GM12875 (cell line): ENCODE measurements around the gene WWOX.

ENCODE experiments used
- H3K4me3 ChIP-seq: one replicate; pipeline ENCODE4 v1.5.1; 2011; ENCODE audit warnings: low read depth, low read length, control low read depth
- CTCF ChIP-seq: IDR thresholded peaks from 2 replicates; pipeline ENCODE4 v1.5.1; 2011; ENCODE audit warnings: low read depth, mild to moderate bottlenecking, control low read depth, inconsistent platforms, low read length, moderate library complexity, borderline replicate concordance; ENCODE audit not compliant: insufficient read depth

The WWOX gene

GRCh38 chr16:78437352-78437968 is 338.0 kb downstream of the WWOX start:
- TF ChIP-seq CTCF: peak; percentile 81
- no peak overlapping the region for H3K4me3 ChIP-seq

- H3K4me3 ChIP-seq: no peak overlapping the region
- no peak for TF ChIP-seq CTCF
These were observed 338.8 kb downstream of the WWOX start for GRCh38 chr16:78438219-78438618.

- H3K4me3 ChIP-seq: no peak overlapping the region
- no peak for TF ChIP-seq CTCF
These were observed 339.2 kb downstream of the WWOX start for GRCh38 chr16:78438632-78439031.

- no peak for TF ChIP-seq CTCF
These were observed 340.2 kb downstream of the WWOX start for GRCh38 chr16:78439646-78440045.

GRCh38 chr16:78441298-78441697 is 341.8 kb downstream of the WWOX start:
- TF ChIP-seq CTCF: no peak
- H3K4me3 ChIP-seq: no peak overlapping the region

More at GRCh38 chr16:78439646-78440045, 340.2 kb downstream of the WWOX start:
- H3K4me3 ChIP-seq: no peak overlapping the region

- no peak overlapping the region for H3K4me3 ChIP-seq
- no peak for TF ChIP-seq CTCF
These were observed 344.3 kb downstream of the WWOX start for GRCh38 chr16:78443542-78444364.

- TF ChIP-seq CTCF: no peak
- H3K4me3 ChIP-seq: no peak overlapping the region
These were observed 346.4 kb downstream of the WWOX start for GRCh38 chr16:78445818-78446217.
